Measurements from ENCODE around the gene SPAG5. TPM values are rescaled to one million over a fixed set of nuclear protein-coding genes. Genes with fewer than 3 reads are reported as not detected.
A peak's percentile ranks its signal among the peaks of the same experiment; 100 is the strongest.

SPAG5 gene
- total and polyA plus RNA-seq, 9 of the 15 experiments (the other 6 are each of a cell fraction or from before 2014, with no cell fraction given), result 94.4 to 286 (median 151) TPM

DNA sequence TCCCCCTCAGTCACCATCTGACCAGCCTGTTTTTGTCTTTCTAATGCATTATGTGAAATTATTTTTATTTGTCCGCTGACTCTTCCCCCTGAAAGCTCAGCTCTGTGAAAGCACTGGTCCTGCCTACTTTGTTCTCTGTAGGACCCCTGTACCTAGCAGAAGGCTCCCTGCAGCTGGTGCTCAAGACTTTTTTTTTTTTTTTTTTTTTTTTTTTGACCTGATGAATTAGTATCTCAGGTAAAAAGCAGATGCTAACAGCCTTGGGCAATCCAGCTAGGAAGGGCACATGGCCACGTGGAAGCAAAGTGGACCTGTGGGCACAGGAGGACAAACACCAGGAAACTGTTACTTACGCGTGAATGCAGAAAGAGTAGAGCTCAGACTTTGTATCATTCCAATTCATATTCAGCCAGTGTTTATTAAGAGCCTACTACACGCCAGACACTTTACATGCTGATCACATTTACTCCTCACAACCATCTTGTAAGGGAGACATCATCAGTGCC lies 45.8 kb downstream of the SPAG5 start:
- FAIRE-seq, result peak; percentile 57
- ChIA-PET CTCF (ENCODE audit: low intra/inter-chr PET ratio) (interaction anchor here (0.6 kb wide), 1 partner anchor 184 kb away, joined by 5 read pairs; no protein-coding TSS in a partner anchor), POLR2A (interaction anchor here (0.6 to 1.6 kb wide), 7 partner anchors 9 to 1169 kb away, joined by 3 to 6 read pairs (median 3); partner anchors contain the start of gene PIGS)
- no peaks in the 10 kb centered on the region for H3K27me3 ChIP-seq (ENCODE audit: control insufficient read depth in 2 of 2, insufficient read depth in 2 of 2, low read length in 2 of 2)
- H3K27ac ChIP-seq (ENCODE audit: extremely low read depth, low read depth, low read length), result peak overlapping the region; percentile 45; the same call in 1 of the 3 replicates
- H3K4me1 ChIP-seq (replicated peaks in 1 of 2; ENCODE audit: control insufficient read depth in 2 of 2, insufficient read depth in 2 of 2, low read length in 2 of 2), result peaks cover 13 to 23% of the 10 kb centered on the region in 2 experiments; a peak in 4 of 5 replicates
- H2AFZ ChIP-seq (ENCODE audit: low read depth, low read length), result no peak overlapping the region
- peaks cover 52% of the 10 kb centered on the region for H3K36me3 ChIP-seq (ENCODE audit: control insufficient read depth, insufficient read depth, low read length)
- 87% methylated on average over 5 of the region's 5 CpGs for WGBS (ENCODE audit: insufficient coverage, low coverage, missing lambda C conversion rate)
- no TSS peak for BruUV-seq (replicated peaks)
- no peak for DNase-seq (ENCODE audit: extremely low read depth in 1 of 4, low spot score in 3 of 4)
- no peak overlapping the region for H3K4me3 ChIP-seq
- H3K9ac ChIP-seq (ENCODE audit: insufficient read depth in 1 of 2, low read depth in 2 of 2, low read length in 2 of 2), result no peak overlapping the region
- intact Hi-C loops (cut with micrococcal nuclease) (no loop called here), in situ Hi-C loops (cut with MboI) (no loop called here)
- no peaks in the 10 kb centered on the region for H3K9me3 ChIP-seq (replicated peaks; ENCODE audit: control insufficient read depth, insufficient read depth, low read depth, low read length)
- peak overlapping the region; percentile 75 for H3K4me2 ChIP-seq (ENCODE audit: insufficient read depth, low read length)
- no peaks in the 10 kb centered on the region for H3K9me1 ChIP-seq (ENCODE audit: control insufficient read depth, insufficient read depth, low read length)
- TF ChIP-seq MCM7 (IDR thresholded peaks at IDR 0.05), result no peak
- TF ChIP-seq C11orf30 (IDR thresholded peaks at IDR 0.05; ENCODE audit: low read depth), result no peak
- TF ChIP-seq NFE2L1 (tag; IDR thresholded peaks at IDR 0.05; ENCODE audit: borderline replicate concordance, low read depth), result no peak
- no peak for TF ChIP-seq ZNF75A (CRISPR knock-in tag; IDR thresholded peaks at IDR 0.05)
- no peak for TF ChIP-seq RBM17 (IDR thresholded peaks at IDR 0.05; ENCODE audit: borderline replicate concordance, low read depth, low read length)
- no peak for TF ChIP-seq CREB1 (IDR thresholded peaks at IDR 0.05)
- no peak for TF ChIP-seq CREB1 (CRISPR knock-in tag; IDR thresholded peaks at IDR 0.05)
- TF ChIP-seq SIRT6 (IDR thresholded peaks at IDR 0.05; ENCODE audit: low read depth, low read length), result no peak
- TF ChIP-seq, protein P1, sequence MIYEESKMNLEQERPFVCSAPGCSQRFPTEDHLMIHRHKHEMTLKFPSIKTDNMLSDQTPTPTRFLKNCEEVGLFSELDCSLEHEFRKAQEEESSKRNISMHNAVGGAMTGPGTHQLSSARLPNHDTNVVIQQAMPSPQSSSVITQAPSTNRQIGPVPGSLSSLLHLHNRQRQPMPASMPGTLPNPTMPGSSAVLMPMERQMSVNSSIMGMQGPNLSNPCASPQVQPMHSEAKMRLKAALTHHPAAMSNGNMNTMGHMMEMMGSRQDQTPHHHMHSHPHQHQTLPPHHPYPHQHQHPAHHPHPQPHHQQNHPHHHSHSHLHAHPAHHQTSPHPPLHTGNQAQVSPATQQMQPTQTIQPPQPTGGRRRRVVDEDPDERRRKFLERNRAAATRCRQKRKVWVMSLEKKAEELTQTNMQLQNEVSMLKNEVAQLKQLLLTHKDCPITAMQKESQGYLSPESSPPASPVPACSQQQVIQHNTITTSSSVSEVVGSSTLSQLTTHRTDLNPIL (CRISPR knock-in tag; IDR thresholded peaks at IDR 0.05), result no peak
- no peak for TF ChIP-seq GABPB2 (CRISPR knock-in tag; conservative IDR thresholded peaks at IDR 0.05)
- no peak for TF ChIP-seq RBM15 (IDR thresholded peaks at IDR 0.05; ENCODE audit: insufficient read depth, low read length)
- TF ChIP-seq ZKSCAN1 (IDR thresholded peaks at IDR 0.05; ENCODE audit: low read depth, low read length), result 0 out of 2 replicates have a peak, but pooled peaks have one; percentile 14
- 0 out of 2 replicates have a peak, but pooled peaks have one; percentile 43 for TF ChIP-seq THRAP3 (IDR thresholded peaks at IDR 0.05; ENCODE audit: borderline replicate concordance)
- no peak for TF ChIP-seq HIVEP1 (CRISPR knock-in tag; IDR thresholded peaks at IDR 0.05)
- TF ChIP-seq NONO (IDR thresholded peaks at IDR 0.05; ENCODE audit: low read depth in 2 of 2, low read length in 1 of 2), result no peak
- no peak for TF ChIP-seq SMAD1 (IDR thresholded peaks at IDR 0.05; ENCODE audit: low read depth, low read length, partially characterized antibody)
- TF ChIP-seq JUNB (CRISPR knock-in tag; conservative IDR thresholded peaks at IDR 0.05), result no peak
- no peak for TF ChIP-seq IRF2 (CRISPR knock-in tag; IDR thresholded peaks at IDR 0.05)
- H3K79me2 ChIP-seq (ENCODE audit: control insufficient read depth, insufficient read depth, low read length), result peaks cover 3% of the 10 kb centered on the region; the same call in 2 of the 3 replicates
- peaks cover 4% of the 10 kb centered on the region for H4K20me1 ChIP-seq (replicated peaks; ENCODE audit: control insufficient read depth, insufficient read depth, low read length)
- no peak; the same call in 2 of the 3 replicates for ATAC-seq

Measured in K562 (cell line).